Stromal cell of bone marrow (primary cell): Measurements from ENCODE around the gene AFF4.
"Not testable (repeated sequence)": the region's sequence is repeated elsewhere in the genome, so short reads cannot be mapped to it uniquely, and the experiment has no call there.

ENCODE experiments used
- DNase-seq: peaks from one replicate; pipeline ENCODE4 v3.0.0-alpha.2; 2012; ENCODE audit warnings: low read depth

Gene AFF4

GRCh38 chr5:132963171-132964104 is at the start of gene AFF4:
TSS of gene AFF4 (minus strand) at chr5:132963634. CDS start at chr5:132937189, 26,445 bp downstream.
- DNase-seq: peak; percentile 93

- not testable (repeated sequence) for DNase-seq
These were observed 45.0 kb upstream of the AFF4 start for GRCh38 chr5:133008455-133008854.

- DNase-seq: no peak
These were observed 43.2 kb upstream of the AFF4 start for GRCh38 chr5:133006653-133007052.

- DNase-seq: peak; percentile 5
These were observed 35.8 kb upstream of the AFF4 start for GRCh38 chr5:132999246-132999645.

- DNase-seq: no peak
These were observed 35.1 kb upstream of the AFF4 start for GRCh38 chr5:132998556-132998955.

- no peak for DNase-seq
These were observed 32.9 kb upstream of the AFF4 start for GRCh38 chr5:132996307-132996706.

GRCh38 chr5:132987531-132988408 is 24.3 kb upstream of the AFF4 start:
- DNase-seq: no peak

GRCh38 chr5:132982971-132983370 is 19.5 kb upstream of the AFF4 start:
- not testable (repeated sequence) for DNase-seq

GRCh38 chr5:132981288-132981687 is 17.9 kb upstream of the AFF4 start:
- no peak for DNase-seq

- DNase-seq: no peak
These were observed 16.5 kb upstream of the AFF4 start for GRCh38 chr5:132979976-132980375.

- peak; percentile 19 for DNase-seq
These were observed 16.0 kb upstream of the AFF4 start for GRCh38 chr5:132979367-132979940.

GRCh38 chr5:132976852-132977251 is 13.4 kb upstream of the AFF4 start:
- DNase-seq: no peak

- not testable (repeated sequence) for DNase-seq
These were observed 9.0 kb upstream of the AFF4 start for GRCh38 chr5:132972436-132972828.

- no peak for DNase-seq
These were observed 8.3 kb upstream of the AFF4 start for GRCh38 chr5:132971483-132972435.

GRCh38 chr5:132965120-132965519 is 1.7 kb upstream of the AFF4 start:
- DNase-seq: no peak

GRCh38 chr5:132962429-132963021 is 909 bp downstream of the AFF4 start:
- peak; percentile 52 for DNase-seq

- DNase-seq: no peak
These were observed 1.5 kb downstream of the AFF4 start for GRCh38 chr5:132961887-132962286.

- DNase-seq: not testable (repeated sequence)
These were observed 2.2 kb downstream of the AFF4 start for GRCh38 chr5:132961123-132961815.

GRCh38 chr5:132956166-132956799 is 7.2 kb downstream of the AFF4 start:
- not testable (repeated sequence) for DNase-seq

GRCh38 chr5:132953710-132954109 is 9.7 kb downstream of the AFF4 start:
- DNase-seq: no peak
